Measurements from ENCODE around the gene HIGD1A. TPM values are rescaled to one million over a fixed set of nuclear protein-coding genes. Genes with fewer than 3 reads are reported as not detected.
"Not testable (repeated sequence)": the region's sequence is repeated elsewhere in the genome, so short reads cannot be mapped to it uniquely, and the experiment has no call there.

Gene HIGD1A
- total RNA-seq, 1 donor from 2014 or later = 91.6 TPM

DNA sequence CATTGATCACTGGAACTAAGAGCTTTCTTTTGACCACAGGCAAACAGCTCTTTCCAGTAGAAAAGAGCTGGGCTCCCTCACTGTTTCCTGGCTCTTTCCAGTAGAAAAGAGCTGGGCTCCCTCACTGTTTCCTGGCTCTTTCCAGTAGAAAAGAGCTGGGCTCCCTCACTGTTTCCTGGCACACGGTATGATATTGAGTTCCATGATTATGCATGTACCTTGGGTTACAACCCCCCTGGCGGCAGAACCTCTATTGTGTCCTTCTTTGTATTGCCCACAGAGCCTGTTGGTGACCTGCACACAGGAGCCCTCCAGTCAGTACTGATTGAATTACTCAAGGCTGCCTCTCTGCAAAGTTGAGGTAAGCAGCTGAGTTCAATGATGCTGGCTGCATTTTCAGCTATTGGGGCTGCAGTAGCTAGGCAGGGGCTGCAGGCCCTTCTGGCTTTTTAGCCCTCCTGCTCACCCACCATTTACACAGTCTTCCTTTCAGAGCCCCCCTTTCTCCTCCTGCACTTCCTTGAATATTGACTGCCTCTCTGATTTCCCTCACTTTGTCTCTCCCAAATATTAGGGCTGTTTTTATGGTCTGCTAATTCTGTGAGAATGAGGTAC, 15.2 kb upstream of the HIGD1A start:
- Mint-ChIP-seq H3K4me3 (no peak overlapping the region), H3K4me1 (peaks cover 2% of the 10 kb centered on the region), H3K27ac (no peak overlapping the region), H3K36me3 (ENCODE audit: low read depth) (no peaks in the 10 kb centered on the region), H3K9me3 (no peaks in the 10 kb centered on the region), H3K27me3 (peaks cover 11% of the 10 kb centered on the region)
- DNase-seq = no peak
- intact Hi-C loops (cut with micrococcal nuclease) = no loop called here

DNA sequence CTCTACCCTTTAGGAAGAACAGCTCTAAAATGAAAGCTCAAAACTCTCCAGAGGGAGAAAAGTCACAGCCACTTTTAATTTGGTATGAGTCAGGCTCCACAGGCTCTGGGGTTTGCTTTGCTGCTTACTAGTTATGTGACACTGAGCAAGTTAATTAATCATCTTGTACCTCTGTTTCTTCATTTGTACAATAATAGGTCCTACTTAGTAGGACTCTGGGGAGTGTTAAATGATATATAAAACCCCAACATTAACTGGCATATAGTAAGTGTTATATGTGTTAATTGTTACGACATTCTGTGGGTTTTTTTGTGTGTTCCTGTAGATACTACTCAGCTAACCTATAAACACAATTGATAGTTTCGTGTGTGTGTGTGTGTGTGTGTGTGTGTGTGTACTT, 11.5 kb upstream of the HIGD1A start:
- Mint-ChIP-seq H3K4me1 (no peaks in the 10 kb centered on the region), H3K36me3 (ENCODE audit: low read depth) (no peaks in the 10 kb centered on the region), H3K27ac (no peak overlapping the region), H3K4me3 (no peak overlapping the region), H3K9me3 (no peaks in the 10 kb centered on the region), H3K27me3 (peaks cover 16% of the 10 kb centered on the region)
- DNase-seq = no peak
- intact Hi-C loops (cut with micrococcal nuclease) = no loop called here

- H3K27me3 Mint-ChIP-seq = peaks cover 20% of the 10 kb centered on the region
- intact Hi-C loops (cut with micrococcal nuclease) = no loop called here
- no peak overlapping the region for H3K4me3 Mint-ChIP-seq
- H3K36me3 Mint-ChIP-seq (ENCODE audit: low read depth) = no peaks in the 10 kb centered on the region
- no peak for DNase-seq
- H3K9me3 Mint-ChIP-seq = no peaks in the 10 kb centered on the region
- H3K4me1 Mint-ChIP-seq = no peaks in the 10 kb centered on the region
- H3K27ac Mint-ChIP-seq = no peak overlapping the region
These were observed 10.7 kb upstream of the HIGD1A start for GRCh38 chr3:42814914-42815507.

DNA sequence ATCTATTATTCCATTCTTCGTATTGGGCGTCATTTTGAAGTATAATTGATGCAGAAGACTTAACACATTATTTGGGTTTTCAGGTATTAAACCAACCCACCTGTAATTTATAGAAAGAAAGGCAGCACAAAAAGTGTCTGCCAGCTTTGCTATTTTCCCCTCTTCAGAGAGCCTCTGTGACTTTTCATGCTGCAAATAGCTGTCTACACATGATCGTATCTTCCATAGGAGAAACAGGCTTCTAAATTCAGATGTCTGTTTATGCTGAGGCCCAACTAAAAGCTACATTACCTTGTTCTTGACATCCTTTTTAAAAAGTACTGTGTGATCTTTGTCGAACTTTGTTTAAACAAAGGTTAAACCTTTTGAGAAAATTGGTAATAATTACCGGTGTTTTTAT, 10.0 kb upstream of the HIGD1A start:
- no peaks in the 10 kb centered on the region for H3K9me3 Mint-ChIP-seq
- H3K36me3 Mint-ChIP-seq (ENCODE audit: low read depth) = no peaks in the 10 kb centered on the region
- no peak overlapping the region for H3K4me3 Mint-ChIP-seq
- H3K27me3 Mint-ChIP-seq = peaks cover 21% of the 10 kb centered on the region
- no peaks in the 10 kb centered on the region for H3K4me1 Mint-ChIP-seq
- no peak overlapping the region for H3K27ac Mint-ChIP-seq
- DNase-seq = no peak
- intact Hi-C loops (cut with micrococcal nuclease) = no loop called here

- H3K4me3 Mint-ChIP-seq; H3K4me1 Mint-ChIP-seq; H3K27ac Mint-ChIP-seq; DNase-seq; H3K36me3 Mint-ChIP-seq (ENCODE audit: low read depth); intact Hi-C loops (cut with micrococcal nuclease); H3K9me3 Mint-ChIP-seq: not testable (repeated sequence)
- H3K27me3 Mint-ChIP-seq = peaks cover 43% of the 10 kb centered on the region
These were observed 7.0 kb upstream of the HIGD1A start for GRCh38 chr3:42811118-42811883.

- H3K9me3 Mint-ChIP-seq; H3K27ac Mint-ChIP-seq; H3K4me3 Mint-ChIP-seq; intact Hi-C loops (cut with micrococcal nuclease); H3K4me1 Mint-ChIP-seq; DNase-seq; H3K36me3 Mint-ChIP-seq (ENCODE audit: low read depth): not testable (repeated sequence)
- peaks cover 49% of the 10 kb centered on the region for H3K27me3 Mint-ChIP-seq
These were observed 6.4 kb upstream of the HIGD1A start for GRCh38 chr3:42810706-42811105.

GRCh38 chr3:42809202-42809601, 4.9 kb upstream of the HIGD1A start, which contains the start of gene ACKR2:
TSS of gene ACKR2 (plus strand) at chr3:42809445. CDS start at chr3:42864503, 55,058 bp downstream.
- H3K36me3 Mint-ChIP-seq (ENCODE audit: low read depth) = peaks cover 2% of the 10 kb centered on the region
- no peak within 1 kb of the TSS for H3K27ac Mint-ChIP-seq
- peaks cover 49% of the 10 kb centered on the region for H3K27me3 Mint-ChIP-seq
- intact Hi-C loops (cut with micrococcal nuclease) = loop anchor here (10.0 kb wide), 2 partner anchors 476 to 1526 kb away; partner anchors contain the start of genes SNRK and TCAIM
- H3K9me3 Mint-ChIP-seq = no peaks in the 10 kb centered on the region
- no peak within 1 kb of the TSS for H3K4me3 Mint-ChIP-seq
- H3K4me1 Mint-ChIP-seq = peaks cover 4% of the 10 kb centered on the region
- no peak for DNase-seq

GRCh38 chr3:42807929-42808328, 3.6 kb upstream of the HIGD1A start:
- DNase-seq = no peak
- intact Hi-C loops (cut with micrococcal nuclease) = loop anchor here (10.0 kb wide), 2 partner anchors 477 to 1527 kb away; partner anchors contain the start of genes SNRK and TCAIM
- H3K4me1 Mint-ChIP-seq = peaks cover 8% of the 10 kb centered on the region
- H3K4me3 Mint-ChIP-seq = no peak overlapping the region
- H3K9me3 Mint-ChIP-seq = no peaks in the 10 kb centered on the region
- peaks cover 49% of the 10 kb centered on the region for H3K27me3 Mint-ChIP-seq
- H3K27ac Mint-ChIP-seq = no peak overlapping the region
- peaks cover 10% of the 10 kb centered on the region for H3K36me3 Mint-ChIP-seq (ENCODE audit: low read depth)

DNA sequence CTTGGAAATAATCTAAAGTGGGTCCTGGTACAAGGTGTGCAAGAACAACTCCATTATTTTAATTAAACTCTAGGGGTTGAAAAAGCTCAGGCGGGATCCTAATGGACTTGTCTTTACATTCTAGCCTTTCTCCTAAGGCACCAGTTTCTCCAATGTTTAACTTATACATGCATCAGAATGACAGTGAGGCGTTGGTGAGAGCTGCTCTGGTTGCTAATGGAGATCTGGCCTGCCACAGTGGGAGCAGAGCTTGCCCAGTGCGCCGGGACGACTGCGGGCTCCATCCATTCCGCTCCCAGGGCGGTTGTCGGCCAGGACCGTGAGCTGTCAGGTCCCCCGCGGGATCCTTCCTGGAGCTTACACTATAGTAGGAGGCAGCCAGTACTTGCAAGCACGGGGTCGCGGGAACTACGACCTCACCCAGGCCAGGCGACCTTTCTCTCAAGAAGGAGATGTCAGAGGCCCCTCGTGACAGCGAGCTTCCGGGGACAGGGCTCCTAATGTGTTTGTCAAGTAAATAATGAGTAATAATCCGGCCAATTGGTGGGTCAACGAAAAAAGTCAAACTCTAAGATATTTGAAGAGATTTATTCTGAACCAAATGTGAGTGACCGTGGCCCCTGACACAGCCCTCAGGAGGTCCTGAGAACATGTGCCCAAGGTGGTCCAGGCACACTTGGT, 991 bp upstream of the HIGD1A start:
- Mint-ChIP-seq H3K9me3 (no peaks in the 10 kb centered on the region), H3K36me3 (ENCODE audit: low read depth) (peaks cover 16% of the 10 kb centered on the region), H3K4me1 (peaks cover 24% of the 10 kb centered on the region), H3K27ac (no peak overlapping the region), H3K27me3 (peaks cover 41% of the 10 kb centered on the region), H3K4me3 (peak overlapping the region; percentile 99)
- intact Hi-C loops (cut with micrococcal nuclease) = loop anchor here (2.0 to 10.0 kb wide), 3 partner anchors 24 to 1530 kb away; partner anchors contain the start of genes SNRK and TCAIM
- DNase-seq = peak; percentile 60

- intact Hi-C loops (cut with micrococcal nuclease) = loop anchor here (1.0 to 10.0 kb wide), 5 partner anchors 24 to 1530 kb away; partner anchors contain the start of genes CCDC13, NKTR, SNRK and TCAIM
- Mint-ChIP-seq H3K4me1 (peaks cover 25% of the 10 kb centered on the region), H3K27me3 (peaks cover 39% of the 10 kb centered on the region), H3K4me3 (peak overlapping the region; percentile 99), H3K9me3 (no peaks in the 10 kb centered on the region), H3K36me3 (ENCODE audit: low read depth) (peaks cover 17% of the 10 kb centered on the region), H3K27ac (peak overlapping the region; percentile 97)
- DNase-seq = no peak
These were observed 492 bp upstream of the HIGD1A start for GRCh38 chr3:42804831-42805132.

DNA sequence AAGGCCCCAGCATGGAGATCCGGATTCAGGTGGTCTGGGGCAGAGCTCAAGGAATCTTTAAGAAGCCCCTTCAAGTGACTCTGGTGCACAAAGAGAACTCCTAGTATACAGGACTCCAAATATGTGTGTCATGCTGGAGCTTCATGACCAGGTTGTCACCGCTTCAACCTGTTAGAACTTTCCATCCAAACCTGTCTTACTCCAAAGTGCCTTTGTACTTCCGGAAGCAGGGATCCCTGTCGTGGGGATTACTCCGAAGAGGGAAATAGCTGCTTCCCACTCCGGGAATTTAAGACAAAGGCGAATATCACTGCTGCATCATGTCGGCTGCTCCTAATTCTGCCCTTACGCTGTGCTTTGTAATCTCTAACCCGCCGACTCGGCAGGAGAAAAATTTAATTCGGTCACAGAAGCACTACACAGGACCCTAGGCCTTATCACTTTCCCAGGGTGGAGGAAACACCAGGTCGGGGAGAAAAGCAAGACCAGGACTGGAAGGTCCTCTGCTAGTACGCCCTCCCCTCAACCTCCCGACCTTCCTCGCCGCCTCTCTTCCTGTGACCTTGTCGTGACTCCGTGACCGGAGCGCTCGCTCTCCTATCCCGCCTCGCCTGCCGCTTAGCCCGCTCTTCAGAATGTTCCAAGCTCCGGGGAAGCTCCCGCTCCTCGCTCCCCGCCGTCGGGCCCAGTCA, 730 bp downstream of the HIGD1A start:
- Mint-ChIP-seq H3K27me3 (peaks cover 29% of the 10 kb centered on the region), H3K9me3 (no peaks in the 10 kb centered on the region), H3K36me3 (ENCODE audit: low read depth) (peaks cover 23% of the 10 kb centered on the region), H3K4me1 (peaks cover 30% of the 10 kb centered on the region), H3K4me3 (peak overlapping the region; percentile 99), H3K27ac (peak overlapping the region; percentile 97)
- intact Hi-C loops (cut with micrococcal nuclease) = loop anchor here (1.0 to 10.0 kb wide), 5 partner anchors 23 to 1531 kb away; partner anchors contain the start of genes CCDC13, NKTR, SNRK and TCAIM
- DNase-seq = peak; percentile 83

DNA sequence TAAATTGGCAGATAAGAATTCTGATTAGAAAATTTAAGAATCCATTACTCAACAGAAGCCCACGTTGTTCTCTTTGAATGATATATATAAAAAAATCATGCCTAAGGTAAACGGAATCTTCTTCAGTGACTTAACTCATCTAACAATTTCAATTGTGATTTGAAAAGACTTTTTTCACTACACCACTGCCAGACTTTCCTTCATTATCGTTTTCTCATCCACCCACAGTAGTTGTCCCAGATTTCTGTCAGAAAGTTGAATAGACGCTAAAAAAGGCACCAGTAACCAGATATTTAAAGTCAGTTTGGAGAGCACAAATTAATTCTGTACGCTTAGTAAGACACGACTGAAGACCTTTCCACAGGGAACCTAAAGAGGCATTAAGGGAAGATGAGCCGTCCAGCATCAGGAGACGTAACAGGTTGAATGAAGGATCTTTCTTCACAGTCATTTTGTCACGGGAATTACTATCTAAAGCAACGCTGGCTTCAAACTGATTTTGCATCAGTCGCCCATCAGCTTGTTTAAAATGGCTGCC, 1.3 kb downstream of the HIGD1A start:
- Mint-ChIP-seq H3K9me3 (no peaks in the 10 kb centered on the region), H3K27me3 (peaks cover 25% of the 10 kb centered on the region), H3K27ac (peak overlapping the region; percentile 97), H3K4me3 (peak overlapping the region; percentile 99), H3K4me1 (peaks cover 30% of the 10 kb centered on the region), H3K36me3 (ENCODE audit: low read depth) (peaks cover 23% of the 10 kb centered on the region)
- no peak for DNase-seq
- intact Hi-C loops (cut with micrococcal nuclease) = loop anchor here (10.0 kb wide), 2 partner anchors 482 to 1532 kb away; partner anchors contain the start of genes SNRK and TCAIM

DNA sequence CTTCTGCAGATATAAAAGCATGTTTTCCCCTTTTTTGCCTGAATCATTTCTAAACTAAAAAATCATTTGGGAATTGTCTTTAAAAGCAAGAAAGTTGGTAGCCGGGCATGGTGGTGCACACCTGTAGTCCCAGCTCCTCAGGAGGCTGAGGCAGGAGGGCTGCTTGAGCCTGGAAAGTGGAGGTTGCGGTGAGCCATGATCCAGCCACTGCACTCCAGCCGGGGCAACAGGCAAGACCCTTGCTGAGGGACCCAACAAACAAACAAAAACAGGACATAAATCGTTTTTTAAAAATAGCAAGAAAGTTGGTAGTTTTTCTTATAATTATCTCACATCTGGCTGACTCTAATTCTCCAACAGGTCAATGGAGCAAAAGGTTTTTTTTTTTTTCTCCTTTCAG, 2.5 kb downstream of the HIGD1A start:
- DNase-seq = peak; percentile 47
- H3K9me3 Mint-ChIP-seq = no peaks in the 10 kb centered on the region
- intact Hi-C loops (cut with micrococcal nuclease) = loop anchor here (10.0 kb wide), 2 partner anchors 483 to 1533 kb away; partner anchors contain the start of genes SNRK and TCAIM
- no peak overlapping the region for H3K27ac Mint-ChIP-seq
- H3K36me3 Mint-ChIP-seq (ENCODE audit: low read depth) = peaks cover 23% of the 10 kb centered on the region
- no peak overlapping the region for H3K4me3 Mint-ChIP-seq
- peaks cover 30% of the 10 kb centered on the region for H3K4me1 Mint-ChIP-seq
- peaks cover 15% of the 10 kb centered on the region for H3K27me3 Mint-ChIP-seq
